GM18505 (cell line): ENCODE measurements around the gene C6orf118.

ENCODE experiments used
- ATAC-seq: cut with Tn5 transposase; IDR thresholded peaks from one replicate; pipeline ENCODE4 v1.9.1; 2021; ENCODE audit not compliant: unreplicated experiment
- POLR2A ChIP-seq: IDR thresholded peaks from 4 replicates; pipeline ENCODE4 v1.6.1; 2011; ENCODE audit warnings: borderline replicate concordance; ENCODE audit not compliant: insufficient read depth, insufficient read length; ENCODE audit errors: extremely low read depth

The C6orf118 gene

DNA sequence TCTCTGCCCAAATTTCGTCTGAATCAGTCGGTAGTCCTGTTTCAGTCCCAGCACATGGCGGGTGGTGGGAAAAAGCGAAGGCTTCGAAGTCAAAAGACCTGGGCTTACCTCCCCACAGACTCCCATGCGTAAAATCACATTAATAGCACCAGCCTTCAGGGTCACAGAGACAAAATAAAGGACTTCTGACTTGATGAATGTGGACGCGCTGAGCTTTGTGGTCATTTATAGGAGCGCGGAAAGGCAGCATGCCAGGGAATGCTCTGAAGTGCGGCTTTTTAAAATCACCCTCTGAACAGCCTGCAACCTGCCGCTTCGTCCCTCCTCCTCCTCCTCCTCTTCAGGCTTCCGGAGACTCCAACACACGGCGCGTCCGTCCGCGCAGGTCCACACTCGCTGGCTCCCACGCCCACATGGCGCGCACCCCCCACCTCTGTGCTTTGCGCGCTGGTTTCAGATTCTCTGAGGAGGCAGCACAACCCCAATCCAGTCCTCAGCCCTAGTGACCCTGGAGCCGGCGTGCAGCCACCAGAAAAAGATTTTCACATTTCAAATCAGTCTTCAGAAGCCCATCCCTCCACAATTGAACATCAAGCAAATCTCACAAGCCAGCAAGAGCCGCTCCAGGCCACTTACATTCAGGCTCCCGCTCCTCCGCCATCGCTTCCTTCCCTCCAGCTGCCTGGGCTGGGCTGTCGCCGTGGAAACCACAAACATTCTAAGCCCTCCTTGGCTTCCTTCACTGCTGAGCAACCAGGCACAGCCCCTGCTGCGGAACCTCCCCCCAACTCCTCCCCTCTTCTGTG, at the start of gene C6orf118:
C6orf118 (minus strand) TSS at position 680 of the 806 bp plus-strand sequence; CDS start at position 661, 19 bp downstream.
- no peak for ATAC-seq

DNA sequence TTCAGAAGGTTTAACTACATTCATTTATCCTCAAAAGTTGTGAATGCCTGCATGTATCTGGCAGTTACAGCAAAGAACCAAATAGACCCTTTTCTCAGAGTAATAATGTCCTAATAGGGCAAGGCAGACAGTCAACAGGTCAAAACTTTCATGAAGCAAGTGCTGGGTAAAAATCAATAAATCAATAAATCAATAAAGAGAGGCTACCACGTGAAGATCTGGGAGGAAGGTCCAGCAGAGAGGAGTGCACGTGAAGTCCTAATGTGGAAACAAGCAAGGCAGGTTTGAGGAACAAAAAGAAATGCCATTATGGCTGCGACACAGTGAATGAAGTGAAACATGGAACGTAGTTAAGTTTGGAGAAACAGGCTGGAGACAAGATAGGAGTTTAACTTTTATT, 36.3 kb upstream of the C6orf118 start:
- no peak for TF ChIP-seq POLR2A
- no peak for ATAC-seq

More for the DNA sequence above, at the start of gene C6orf118:
- TF ChIP-seq POLR2A, result no peak

GRCh38 chr6:165340532-165340931, 31.1 kb upstream of the C6orf118 start:
- no peak for TF ChIP-seq POLR2A
- ATAC-seq, result no peak

- ATAC-seq, result no peak
- TF ChIP-seq POLR2A, result no peak
These were observed 16.2 kb upstream of the C6orf118 start for GRCh38 chr6:165325609-165326008.

DNA sequence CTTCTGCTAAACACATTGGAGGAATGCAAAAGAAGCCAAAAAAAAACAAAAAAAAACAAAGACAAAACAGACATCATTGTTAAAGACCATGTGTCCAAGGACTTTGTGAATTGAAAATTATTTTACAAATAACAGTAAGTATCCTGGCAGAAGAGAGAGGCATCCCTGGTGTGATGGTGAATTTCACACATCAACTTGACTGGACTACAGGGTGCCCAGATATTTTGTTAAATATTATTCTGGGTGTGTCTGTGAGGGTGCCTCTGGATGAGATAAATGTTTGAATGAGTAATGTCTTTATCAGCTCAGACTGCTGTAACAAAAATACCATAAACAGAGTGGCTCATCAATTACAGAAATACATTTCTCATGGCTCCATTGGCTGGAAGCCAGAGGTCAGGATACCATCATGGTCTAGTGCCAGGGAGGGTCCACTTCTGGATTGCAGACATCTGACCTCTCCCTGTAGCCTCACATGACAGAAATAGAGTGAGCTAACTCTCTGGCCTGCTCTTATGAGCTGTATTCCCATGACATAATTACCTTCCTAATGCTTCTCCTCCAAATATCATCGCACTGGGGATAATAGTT, 12.2 kb upstream of the C6orf118 start:
- no peak for ATAC-seq
- no peak for TF ChIP-seq POLR2A

DNA sequence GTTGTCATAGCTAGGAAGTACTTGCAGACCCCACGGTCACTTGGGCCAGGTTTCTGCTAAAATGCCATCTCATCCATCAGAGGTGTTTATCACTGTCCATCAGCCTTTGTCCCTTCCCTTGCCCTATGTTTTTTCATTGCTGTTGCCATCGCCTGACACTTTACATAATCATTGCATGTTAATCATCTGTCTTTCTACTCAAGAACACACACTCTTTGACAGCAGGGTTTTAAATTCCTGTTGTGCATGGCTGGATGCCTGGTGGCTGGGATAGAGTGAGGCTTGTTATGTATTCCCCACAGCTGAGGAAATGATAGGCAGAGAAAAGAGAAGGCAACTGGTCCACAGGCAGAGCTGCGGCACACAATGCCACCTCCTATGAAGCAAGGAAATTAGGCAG, 11.7 kb upstream of the C6orf118 start:
- TF ChIP-seq POLR2A, result no peak
- no peak for ATAC-seq

- TF ChIP-seq POLR2A, result no peak
- no peak for ATAC-seq
These were observed 8.3 kb upstream of the C6orf118 start for GRCh38 chr6:165317723-165318122.

DNA sequence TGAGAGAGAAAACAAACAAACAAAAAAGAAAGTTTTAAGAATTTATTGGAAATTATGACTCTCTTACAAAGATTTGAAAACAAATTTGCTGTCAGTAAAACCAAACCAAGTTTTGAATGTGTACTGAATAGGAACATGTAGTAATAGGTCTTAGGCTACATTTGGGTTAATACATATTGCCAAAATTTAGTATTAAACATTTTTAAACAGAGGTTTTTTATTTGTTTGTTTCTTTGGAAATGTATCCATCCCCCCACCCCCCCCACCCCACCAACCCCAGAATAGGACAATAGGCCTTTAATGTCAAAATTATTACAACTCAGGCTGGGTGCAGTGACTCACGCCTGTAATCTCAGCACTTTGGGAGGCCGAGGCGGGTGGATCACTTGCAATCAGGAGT, 2.5 kb downstream of the C6orf118 start:
- TF ChIP-seq POLR2A, result no peak
- no peak for ATAC-seq

DNA sequence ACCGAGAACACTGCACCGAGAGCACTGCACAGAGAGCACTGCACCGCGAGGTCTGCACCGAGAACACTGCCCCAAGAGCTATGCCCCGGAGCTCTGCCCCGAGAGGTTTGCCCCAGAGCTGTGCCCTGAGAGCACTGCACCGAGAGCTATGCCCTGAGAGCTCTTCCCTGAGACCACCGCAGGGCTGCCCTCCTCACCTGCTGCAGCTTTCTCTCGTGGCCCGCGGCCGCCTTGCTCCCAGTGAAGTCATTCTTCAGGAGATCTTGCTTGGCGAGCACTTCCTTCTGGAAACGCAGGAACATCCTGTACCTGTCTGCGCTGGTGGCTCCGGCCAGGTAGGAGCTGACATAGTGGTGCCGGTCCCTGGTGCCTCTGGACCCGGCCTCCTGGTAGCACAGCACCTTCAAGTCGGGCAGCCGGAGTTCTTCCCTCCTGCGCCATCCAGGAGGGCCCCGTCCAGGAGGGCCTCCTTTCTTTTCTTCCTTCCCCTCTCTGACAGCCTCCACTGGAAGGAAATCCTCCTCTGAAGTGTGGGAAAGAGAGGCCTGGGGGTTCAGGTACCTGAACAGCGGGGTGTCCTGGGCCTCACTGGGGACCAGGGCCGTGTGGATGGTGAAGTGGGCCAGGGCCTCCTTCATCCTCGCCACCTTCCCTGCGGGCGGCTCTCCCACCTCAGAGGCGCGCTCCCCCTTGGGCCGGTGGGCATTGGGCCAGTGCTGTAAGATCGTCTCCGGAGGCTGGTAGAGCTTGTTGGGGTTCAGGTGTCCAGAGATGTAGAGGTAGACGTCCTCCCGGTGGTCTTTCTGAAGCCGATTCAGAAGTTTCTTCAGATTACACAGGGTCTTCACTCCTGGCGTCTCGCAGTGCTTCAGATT, 7.8 kb downstream of the C6orf118 start:
- TF ChIP-seq POLR2A, result no peak
- ATAC-seq, result no peak

GRCh38 chr6:165300422-165300936, 8.9 kb downstream of the C6orf118 start:
- no peak for ATAC-seq

DNA sequence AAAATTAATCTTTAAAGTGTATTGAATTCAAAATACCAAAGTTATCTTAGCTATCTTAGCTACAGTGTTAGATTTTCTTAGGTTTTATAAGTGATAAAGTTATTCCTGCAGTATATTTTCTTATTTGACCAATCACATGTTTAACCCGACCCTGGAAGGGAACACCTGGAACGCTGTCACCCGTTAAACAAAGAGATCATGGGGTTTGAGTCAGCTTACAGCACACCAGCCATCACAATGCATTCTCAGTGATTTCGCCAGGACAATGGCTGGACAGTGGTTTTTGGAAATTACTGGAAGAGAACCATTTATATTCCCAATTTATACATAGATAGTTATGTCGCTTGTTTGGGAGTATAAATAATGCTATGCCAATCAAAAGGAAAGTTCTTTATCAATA, 10.5 kb downstream of the C6orf118 start:
- TF ChIP-seq POLR2A, result no peak
- ATAC-seq, result no peak

More at GRCh38 chr6:165300422-165300936, 8.9 kb downstream of the C6orf118 start:
- no peak for TF ChIP-seq POLR2A

DNA sequence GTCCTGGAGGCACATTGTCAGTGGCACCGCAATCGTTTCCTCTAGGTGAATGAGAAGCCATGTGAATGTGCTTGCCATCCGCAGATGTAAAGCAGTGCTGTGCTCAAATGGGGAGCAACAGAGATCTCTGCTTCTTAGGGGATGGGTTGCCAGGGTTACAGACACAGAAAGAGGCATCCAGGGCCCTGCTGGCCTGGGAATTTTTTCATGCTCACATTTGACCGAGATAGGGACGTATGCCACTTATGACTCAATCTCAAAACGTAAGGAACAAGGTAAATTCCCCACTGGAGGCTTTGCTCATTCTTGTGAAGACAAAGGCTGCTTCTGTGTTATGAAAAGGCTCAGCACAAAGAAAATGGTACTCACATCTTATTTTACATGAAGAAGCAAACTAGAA, 11.0 kb downstream of the C6orf118 start:
- ATAC-seq, result no peak

DNA sequence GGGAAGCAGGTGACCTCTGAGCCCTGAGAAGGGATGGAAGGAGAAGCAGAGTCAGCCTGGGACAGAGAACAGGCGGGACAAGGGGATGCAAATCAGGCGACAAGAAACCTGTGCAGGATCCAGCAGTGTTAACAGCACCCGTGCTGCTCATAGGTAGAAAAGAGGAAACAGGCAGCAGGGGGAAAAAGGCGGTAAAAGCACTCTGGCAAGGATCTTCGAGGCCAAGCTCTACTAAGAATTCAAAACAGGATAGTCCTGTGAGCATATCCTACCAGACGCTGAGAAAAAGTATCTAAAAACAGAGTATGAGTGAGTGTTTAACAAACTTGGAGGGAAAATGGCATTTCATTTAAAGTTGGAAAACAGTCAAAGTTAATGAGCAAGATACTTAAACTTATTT, 16.7 kb downstream of the C6orf118 start:
- no peak for ATAC-seq
- no peak for TF ChIP-seq POLR2A

More for the DNA sequence above, 11.0 kb downstream of the C6orf118 start:
- no peak for TF ChIP-seq POLR2A
